GM12878 (cell line): ENCODE measurements around the gene MPDZ.

Experiments
- CBFB ChIP-seq: IDR thresholded peaks from 2 replicates; pipeline ENCODE4 v1.6.1; 2016; ENCODE audit warnings: antibody characterized with exemption, low read depth
- EP300 ChIP-seq, 2 experiments: fragments of 150-350 bp in 1 of 2; IDR thresholded peaks; 2 replicates each; pipeline ENCODE4 v1.6.1; 2011 to 2012; ENCODE audit warnings: low read depth in 2 of 2, low read length in 2 of 2, borderline replicate concordance in 1 of 2, improper control_type of control experiment in 1 of 2, inconsistent platforms in 1 of 2; ENCODE audit not compliant: control insufficient read depth in 1 of 2
- HDAC2 ChIP-seq: fragments of 200-600 bp; sonication (generic); IDR thresholded peaks from 2 replicates; pipeline ENCODE4 v1.6.1; 2017
- POLR2A ChIP-seq: IDR thresholded peaks from 2 replicates; pipeline ENCODE4 v1.6.1; 2011; ENCODE audit warnings: low read depth, mild to moderate bottlenecking, low read length
- RAD21 ChIP-seq: IDR thresholded peaks from 2 replicates; pipeline ENCODE4 v1.6.1; 2011; ENCODE audit warnings: mild to moderate bottlenecking, low read depth, low read length, moderate library complexity; ENCODE audit not compliant: insufficient read depth
- SUZ12 ChIP-seq: fragments of 200-600 bp; sonication (generic); IDR thresholded peaks from one replicate; pipeline ENCODE4 v1.6.1; 2018; ENCODE audit warnings: antibody characterized with exemption, mild to moderate bottlenecking; ENCODE audit not compliant: unreplicated experiment
- ZNF217 ChIP-seq: fragments of 450-650 bp; IDR thresholded peaks from 2 replicates; pipeline ENCODE4 v1.6.1; 2017; ENCODE audit warnings: antibody characterized with exemption, mild to moderate bottlenecking
- TF ChIP-seq, protein P1 (sequence below): fragments of 450-650 bp; IDR thresholded peaks from 2 replicates; pipeline ENCODE4 v1.6.1; 2016; ENCODE audit warnings: mild to moderate bottlenecking, moderate library complexity, borderline replicate concordance
- TF ChIP-seq, protein P2 (sequence below): IDR thresholded peaks from 2 replicates; pipeline ENCODE4 v1.6.1; 2012; ENCODE audit warnings: mild to moderate bottlenecking, low read depth, low read length

DNA sequence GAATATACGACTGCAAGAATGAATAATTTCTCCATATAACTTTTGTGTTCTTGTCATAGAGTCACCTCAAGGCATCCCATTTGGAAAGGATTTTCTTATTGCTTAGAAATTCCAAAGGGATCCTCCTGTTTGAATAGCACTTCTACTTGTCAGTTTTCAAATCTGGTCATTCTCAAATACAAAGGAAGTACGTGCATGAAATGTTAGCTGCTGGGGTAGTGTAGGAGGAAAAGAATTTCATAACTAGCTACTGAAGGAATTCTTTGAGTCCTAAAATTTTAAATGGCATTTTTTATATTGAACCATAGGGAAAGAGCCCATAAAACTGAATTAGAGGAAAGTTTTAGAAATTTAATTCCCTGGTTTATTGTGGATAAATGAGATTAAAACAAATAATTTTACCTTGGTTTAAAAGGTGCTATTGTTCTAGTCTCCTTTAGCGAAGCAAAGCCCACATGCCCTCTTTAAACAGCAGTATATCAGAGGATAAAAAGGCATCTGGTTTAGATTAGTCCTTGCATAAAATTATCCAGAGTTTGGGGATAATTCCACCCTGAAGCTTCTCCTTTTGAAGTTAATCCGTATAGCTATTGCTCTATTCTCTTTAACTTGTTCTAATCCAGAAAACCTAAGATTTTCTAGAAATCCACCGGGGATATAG is 2.0 kb upstream of the MPDZ start:
- TF ChIP-seq EP300 (IDR thresholded peaks at IDR 0.05; ENCODE audit: borderline replicate concordance in 1 of 2, control insufficient read depth in 1 of 2, low read depth in 2 of 2, low read length in 2 of 2) (no peak), SUZ12 (no peak), HDAC2 (no peak), POLR2A (no peak), ZNF217 (no peak), RAD21 (no peak), CBFB (no peak)
- TF ChIP-seq, protein P1, sequence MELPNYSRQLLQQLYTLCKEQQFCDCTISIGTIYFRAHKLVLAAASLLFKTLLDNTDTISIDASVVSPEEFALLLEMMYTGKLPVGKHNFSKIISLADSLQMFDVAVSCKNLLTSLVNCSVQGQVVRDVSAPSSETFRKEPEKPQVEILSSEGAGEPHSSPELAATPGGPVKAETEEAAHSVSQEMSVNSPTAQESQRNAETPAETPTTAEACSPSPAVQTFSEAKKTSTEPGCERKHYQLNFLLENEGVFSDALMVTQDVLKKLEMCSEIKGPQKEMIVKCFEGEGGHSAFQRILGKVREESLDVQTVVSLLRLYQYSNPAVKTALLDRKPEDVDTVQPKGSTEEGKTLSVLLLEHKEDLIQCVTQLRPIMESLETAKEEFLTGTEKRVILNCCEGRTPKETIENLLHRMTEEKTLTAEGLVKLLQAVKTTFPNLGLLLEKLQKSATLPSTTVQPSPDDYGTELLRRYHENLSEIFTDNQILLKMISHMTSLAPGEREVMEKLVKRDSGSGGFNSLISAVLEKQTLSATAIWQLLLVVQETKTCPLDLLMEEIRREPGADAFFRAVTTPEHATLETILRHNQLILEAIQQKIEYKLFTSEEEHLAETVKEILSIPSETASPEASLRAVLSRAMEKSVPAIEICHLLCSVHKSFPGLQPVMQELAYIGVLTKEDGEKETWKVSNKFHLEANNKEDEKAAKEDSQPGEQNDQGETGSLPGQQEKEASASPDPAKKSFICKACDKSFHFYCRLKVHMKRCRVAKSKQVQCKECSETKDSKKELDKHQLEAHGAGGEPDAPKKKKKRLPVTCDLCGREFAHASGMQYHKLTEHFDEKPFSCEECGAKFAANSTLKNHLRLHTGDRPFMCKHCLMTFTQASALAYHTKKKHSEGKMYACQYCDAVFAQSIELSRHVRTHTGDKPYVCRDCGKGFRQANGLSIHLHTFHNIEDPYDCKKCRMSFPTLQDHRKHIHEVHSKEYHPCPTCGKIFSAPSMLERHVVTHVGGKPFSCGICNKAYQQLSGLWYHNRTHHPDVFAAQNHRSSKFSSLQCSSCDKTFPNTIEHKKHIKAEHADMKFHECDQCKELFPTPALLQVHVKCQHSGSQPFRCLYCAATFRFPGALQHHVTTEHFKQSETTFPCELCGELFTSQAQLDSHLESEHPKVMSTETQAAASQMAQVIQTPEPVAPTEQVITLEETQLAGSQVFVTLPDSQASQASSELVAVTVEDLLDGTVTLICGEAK: no peak
- TF ChIP-seq, protein P2, sequence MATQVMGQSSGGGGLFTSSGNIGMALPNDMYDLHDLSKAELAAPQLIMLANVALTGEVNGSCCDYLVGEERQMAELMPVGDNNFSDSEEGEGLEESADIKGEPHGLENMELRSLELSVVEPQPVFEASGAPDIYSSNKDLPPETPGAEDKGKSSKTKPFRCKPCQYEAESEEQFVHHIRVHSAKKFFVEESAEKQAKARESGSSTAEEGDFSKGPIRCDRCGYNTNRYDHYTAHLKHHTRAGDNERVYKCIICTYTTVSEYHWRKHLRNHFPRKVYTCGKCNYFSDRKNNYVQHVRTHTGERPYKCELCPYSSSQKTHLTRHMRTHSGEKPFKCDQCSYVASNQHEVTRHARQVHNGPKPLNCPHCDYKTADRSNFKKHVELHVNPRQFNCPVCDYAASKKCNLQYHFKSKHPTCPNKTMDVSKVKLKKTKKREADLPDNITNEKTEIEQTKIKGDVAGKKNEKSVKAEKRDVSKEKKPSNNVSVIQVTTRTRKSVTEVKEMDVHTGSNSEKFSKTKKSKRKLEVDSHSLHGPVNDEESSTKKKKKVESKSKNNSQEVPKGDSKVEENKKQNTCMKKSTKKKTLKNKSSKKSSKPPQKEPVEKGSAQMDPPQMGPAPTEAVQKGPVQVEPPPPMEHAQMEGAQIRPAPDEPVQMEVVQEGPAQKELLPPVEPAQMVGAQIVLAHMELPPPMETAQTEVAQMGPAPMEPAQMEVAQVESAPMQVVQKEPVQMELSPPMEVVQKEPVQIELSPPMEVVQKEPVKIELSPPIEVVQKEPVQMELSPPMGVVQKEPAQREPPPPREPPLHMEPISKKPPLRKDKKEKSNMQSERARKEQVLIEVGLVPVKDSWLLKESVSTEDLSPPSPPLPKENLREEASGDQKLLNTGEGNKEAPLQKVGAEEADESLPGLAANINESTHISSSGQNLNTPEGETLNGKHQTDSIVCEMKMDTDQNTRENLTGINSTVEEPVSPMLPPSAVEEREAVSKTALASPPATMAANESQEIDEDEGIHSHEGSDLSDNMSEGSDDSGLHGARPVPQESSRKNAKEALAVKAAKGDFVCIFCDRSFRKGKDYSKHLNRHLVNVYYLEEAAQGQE: no peak
